Measurements from ENCODE around the gene NOL12. TPM values are rescaled to one million over a fixed set of nuclear protein-coding genes. Genes with fewer than 3 reads are reported as not detected.

NOL12 gene
- total RNA-seq, 1 donor from 2014 or later, result 12.0 TPM

DNA sequence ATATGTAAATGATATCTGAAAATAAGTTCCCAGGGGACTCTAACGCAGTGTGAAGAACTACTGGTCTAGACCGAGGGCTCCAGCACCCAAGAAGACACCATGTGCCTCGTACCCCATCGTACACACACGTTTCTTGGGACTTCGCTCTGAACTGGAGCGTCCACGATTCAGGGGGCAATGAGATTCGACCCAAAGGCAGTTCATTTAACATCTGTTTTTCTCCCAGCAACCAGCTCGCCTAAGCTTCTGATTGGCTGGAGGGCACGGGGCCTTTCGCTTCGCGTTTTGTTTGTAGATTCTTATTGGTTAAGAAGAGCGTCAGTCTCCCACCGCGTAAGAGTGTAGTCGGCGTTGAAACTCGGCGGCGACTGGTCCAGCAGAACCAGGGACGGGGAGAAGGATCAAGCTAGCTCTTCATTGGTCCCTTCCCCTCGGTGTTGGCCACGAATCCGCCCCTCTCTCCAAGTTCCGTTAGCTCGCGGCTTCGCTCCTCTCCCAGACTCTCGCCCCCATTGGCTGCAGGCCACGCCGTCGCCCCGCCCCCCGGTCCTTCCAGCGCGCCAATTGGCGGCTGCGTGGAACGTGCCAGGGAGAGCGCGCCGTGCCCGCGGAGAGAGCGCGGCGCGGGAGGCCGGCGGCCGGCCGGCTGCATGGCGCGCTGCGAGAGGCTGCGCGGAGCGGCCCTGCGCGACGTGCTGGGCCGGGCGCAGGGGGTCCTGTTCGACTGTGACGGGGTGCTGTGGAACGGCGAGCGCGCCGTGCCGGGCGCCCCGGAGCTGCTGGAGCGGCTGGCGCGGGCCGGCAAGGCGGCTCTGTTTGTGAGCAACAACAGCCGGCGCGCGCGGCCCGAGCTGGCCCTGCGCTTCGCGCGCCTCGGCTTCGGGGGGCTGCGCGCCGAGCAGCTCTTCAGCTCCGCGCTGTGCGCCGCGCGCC is 27.7 kb upstream of the NOL12 start, which contains the start of gene PDXP:
Gene PDXP (plus strand): TSS at position 591 of the 933 bp plus-strand sequence. CDS start 60 bp downstream, at position 651.
- intact Hi-C loops (cut with micrococcal nuclease), result no loop called here
- ATAC-seq, result peak; percentile 96
- DNase-seq, result peak; percentile 99

GRCh38 chr22:37659066-37659896 is 26.9 kb upstream of the NOL12 start:
- no peak for ATAC-seq
- intact Hi-C loops (cut with micrococcal nuclease), result no loop called here
- DNase-seq, result peak; percentile 55

DNA sequence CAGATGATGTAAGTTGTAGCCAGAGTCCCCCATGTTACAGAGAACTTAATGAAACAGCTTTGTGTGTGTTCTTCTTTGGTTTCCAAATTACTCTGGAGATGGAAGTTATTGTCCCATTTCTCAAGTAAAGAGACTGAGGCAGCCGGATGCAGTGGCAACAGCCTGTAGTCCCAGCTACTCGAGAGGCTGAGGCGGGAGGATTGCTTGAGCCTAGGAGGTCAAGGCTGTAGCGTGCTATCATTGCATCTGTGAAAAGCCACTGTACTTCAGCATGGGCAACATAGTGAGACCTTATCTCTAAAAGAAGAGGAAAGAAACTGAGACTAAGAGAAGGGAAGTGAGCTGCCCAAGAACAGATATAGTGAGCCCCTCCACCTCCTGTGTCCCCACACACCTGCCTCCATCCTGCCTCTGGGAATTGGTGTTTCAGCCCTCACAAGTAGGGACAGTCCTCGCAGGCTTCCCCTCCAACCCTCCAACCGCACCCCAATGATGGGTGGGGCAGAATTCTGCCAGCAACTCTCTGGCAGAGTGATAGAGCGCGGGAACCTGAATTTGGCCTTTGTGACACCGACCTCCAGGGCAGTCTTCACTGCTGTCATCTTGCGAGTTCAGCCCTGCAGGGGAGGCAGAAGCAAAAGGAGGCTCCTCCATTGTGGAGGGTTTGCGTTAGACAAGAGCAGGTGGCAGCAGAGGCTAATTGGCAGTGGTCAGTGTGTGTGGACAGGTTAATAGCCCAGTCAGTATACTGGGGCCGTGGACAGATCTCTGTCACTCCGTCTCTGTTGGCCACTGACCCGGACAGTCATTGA is 26.0 kb upstream of the NOL12 start:
- DNase-seq (no peak), ATAC-seq (no peak)
- intact Hi-C loops (cut with micrococcal nuclease), result no loop called here

- intact Hi-C loops (cut with micrococcal nuclease), result no loop called here
- ATAC-seq (no peak), DNase-seq (no peak)
Measured at GRCh38 chr22:37660709-37661045, 25.5 kb upstream of the NOL12 start.

GRCh38 chr22:37661160-37661924 is 24.8 kb upstream of the NOL12 start:
- DNase-seq, result no peak
- peak; percentile 44 for ATAC-seq

DNA sequence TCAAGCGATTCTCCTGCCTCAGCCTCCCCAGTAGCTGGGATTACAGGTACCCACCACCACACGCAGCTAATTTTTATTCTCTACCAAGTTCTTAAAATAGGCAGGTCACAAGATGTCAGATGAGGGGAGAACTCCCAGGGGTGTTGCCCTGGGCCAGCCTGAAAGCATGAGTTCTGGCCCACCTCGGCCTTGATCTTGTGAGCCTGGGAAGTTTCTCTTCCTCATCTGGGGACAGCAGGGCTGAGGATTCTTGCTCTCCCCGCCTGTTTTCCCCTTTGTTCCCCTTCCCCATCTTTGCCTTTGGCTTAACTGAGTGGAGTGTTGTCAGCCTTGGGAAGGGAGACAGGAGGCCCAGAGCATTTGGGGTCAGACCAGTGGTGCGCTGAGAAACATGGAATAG is 24.1 kb upstream of the NOL12 start:
- intact Hi-C loops (cut with micrococcal nuclease), result no loop called here
- DNase-seq (no peak), ATAC-seq (no peak)

More at GRCh38 chr22:37661160-37661924, 24.8 kb upstream of the NOL12 start:
- intact Hi-C loops (cut with micrococcal nuclease), result no loop called here

DNA sequence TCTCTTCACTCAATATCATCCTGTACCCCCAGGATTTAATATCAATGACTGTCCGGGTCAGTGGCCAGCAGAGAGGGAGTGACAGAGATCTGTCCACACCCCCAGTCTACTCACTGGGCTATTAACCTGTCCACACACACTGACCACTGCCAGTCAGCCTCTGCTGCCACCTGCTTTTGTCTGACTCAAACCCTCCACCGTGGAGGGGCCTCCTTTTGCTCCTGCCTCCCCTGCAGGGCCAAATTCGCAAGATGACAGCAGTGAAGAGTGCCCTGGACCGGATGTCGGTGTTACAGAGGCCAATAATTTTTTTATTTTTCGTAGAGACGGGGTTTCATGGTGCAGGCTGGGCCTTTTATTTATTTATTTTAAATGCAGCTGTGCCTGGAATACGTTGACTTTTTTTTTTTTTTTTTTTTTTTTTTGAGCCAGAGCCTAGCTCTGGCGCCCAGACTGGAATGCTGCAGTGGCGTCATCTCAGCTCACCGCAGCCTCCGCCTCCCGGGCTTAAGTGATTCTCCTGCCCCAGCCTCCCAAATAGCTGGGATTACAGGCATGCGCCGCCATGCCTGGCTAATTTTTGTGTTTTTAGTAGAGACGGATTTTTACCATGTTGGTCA is 22.5 kb upstream of the NOL12 start:
- intact Hi-C loops (cut with micrococcal nuclease), result no loop called here
- no peak for DNase-seq
- no peak for ATAC-seq

GRCh38 chr22:37664249-37665101 is 21.7 kb upstream of the NOL12 start:
- DNase-seq (no peak), ATAC-seq (no peak)
- intact Hi-C loops (cut with micrococcal nuclease), result no loop called here

- intact Hi-C loops (cut with micrococcal nuclease), result no loop called here
- DNase-seq (no peak), ATAC-seq (no peak)
Measured at GRCh38 chr22:37665487-37665886, 20.7 kb upstream of the NOL12 start.

DNA sequence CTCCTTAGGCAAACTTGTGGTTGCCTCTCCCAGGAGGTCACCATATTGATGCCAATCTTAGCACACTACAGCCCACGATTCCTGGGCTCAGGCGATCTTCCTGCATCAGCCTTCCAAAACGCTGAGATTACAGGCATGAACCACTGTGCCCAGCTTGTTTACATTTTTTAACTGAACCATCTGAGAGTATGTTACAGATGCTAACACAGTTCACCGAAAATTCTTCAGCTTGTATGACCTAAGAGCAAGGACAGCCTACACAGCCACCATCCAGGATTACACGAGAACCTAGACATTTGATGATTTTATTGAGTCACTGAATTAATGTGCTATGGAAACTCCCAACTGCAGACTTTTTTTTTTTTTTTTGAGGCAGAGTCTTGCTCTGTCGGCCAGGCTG is 16.6 kb upstream of the NOL12 start:
- no peak for DNase-seq
- no peak for ATAC-seq
- intact Hi-C loops (cut with micrococcal nuclease), result no loop called here

DNA sequence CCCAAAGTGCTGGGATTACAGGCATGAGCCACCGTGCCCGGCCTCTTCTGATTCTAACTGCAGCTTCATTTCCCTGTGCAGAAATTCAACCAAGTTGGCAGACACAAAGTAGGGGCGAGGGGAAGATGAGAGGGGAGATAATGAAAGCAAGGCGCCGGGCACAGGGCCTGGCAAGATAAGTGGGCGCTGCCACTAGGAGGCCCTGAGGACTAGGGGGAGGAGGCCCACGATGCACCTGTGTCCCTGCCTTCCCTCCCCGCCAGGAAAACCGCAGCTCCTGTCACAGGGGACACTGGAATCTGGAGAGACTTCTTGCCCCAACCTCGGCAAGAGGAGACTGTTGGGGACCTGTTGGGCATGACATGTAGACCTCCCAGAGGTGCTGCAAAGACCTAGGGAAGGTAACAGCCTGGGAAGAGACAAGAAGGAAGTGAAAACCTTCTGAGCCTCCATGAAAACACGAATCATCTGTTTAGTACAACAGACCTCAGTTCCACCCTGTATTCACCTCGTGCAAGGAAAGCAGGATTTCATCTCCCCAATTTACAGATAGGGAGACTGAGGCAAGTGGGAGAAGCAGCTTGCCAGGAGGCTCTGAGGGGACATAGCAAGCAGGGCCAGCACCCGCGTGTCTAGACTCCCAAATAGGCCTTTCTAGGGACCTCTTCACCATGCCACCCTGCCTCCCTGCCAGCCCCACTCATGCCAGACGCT is 13.8 kb upstream of the NOL12 start:
- ATAC-seq (no peak), DNase-seq (no peak)
- intact Hi-C loops (cut with micrococcal nuclease), result no loop called here

DNA sequence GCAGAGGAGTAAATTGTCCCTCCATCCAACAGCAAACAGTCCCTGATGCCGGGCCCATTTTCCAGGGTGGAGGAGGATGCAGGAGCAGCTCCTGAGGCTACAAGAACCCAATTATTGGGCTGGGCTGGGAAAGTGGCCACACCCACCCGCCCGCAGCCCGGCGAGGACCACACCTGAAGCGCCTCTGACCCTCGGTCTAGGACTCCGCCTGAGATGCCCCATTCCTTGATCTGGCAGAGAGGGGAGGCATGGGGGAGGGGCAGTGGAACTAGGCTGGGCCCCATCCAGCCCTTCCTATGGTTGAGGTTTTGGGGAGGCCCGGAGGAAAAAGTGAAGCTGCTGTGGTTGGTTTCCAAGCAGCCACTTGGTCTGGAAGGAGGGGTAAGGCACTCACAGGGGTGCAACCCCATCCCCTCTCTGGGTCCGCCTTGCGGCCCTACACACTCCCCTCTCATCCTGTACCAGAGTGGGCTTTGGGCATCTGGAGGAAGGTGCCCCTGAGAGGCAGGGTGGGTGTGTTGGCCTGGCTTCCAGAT is 13.2 kb upstream of the NOL12 start:
- intact Hi-C loops (cut with micrococcal nuclease), result no loop called here
- ATAC-seq, result no peak
- no peak for DNase-seq

GRCh38 chr22:37674248-37674647 is 11.9 kb upstream of the NOL12 start:
- intact Hi-C loops (cut with micrococcal nuclease), result no loop called here
- ATAC-seq (no peak), DNase-seq (no peak)

- DNase-seq (peak; percentile 99), ATAC-seq (peak; percentile 89)
- intact Hi-C loops (cut with micrococcal nuclease), result no loop called here
Measured at GRCh38 chr22:37674951-37675929, 10.9 kb upstream of the NOL12 start, which contains the start of gene LGALS1. TSS of gene LGALS1 (plus strand) at chr22:37675636. CDS start at chr22:37675703, 67 bp downstream.

Data from left ventricle myocardium superior (tissue), 1 donor.